Neural crest cell (in vitro differentiated cells): Measurements from ENCODE around the gene OSBP2. TPM values are rescaled to one million over a fixed set of nuclear protein-coding genes. Genes with fewer than 3 reads are reported as not detected.

ENCODE experiments used
- DNase-seq: peaks from one replicate; pipeline ENCODE4 v3.0.0; 2021; ENCODE audit warnings: low read depth, mixed read lengths, low spot score
- H3K27ac Mint-ChIP-seq: one replicate; pipeline ENCODE4 v1.8.0; 2021; ENCODE audit warnings: mild to moderate bottlenecking, mixed read lengths; ENCODE audit not compliant: unreplicated experiment
- H3K27me3 Mint-ChIP-seq: 2 replicates; pipeline ENCODE4 v1.8.0; 2021; ENCODE audit warnings: low read depth, mild to moderate bottlenecking, mixed read lengths
- H3K36me3 Mint-ChIP-seq: 2 replicates; pipeline ENCODE4 v1.8.0; 2021; ENCODE audit warnings: low read depth, mild to moderate bottlenecking, mixed read lengths
- H3K4me1 Mint-ChIP-seq: 2 replicates; pipeline ENCODE4 v1.8.0; 2021; ENCODE audit warnings: mixed read lengths
- H3K4me3 Mint-ChIP-seq: one replicate; pipeline ENCODE4 v1.8.0; 2021; ENCODE audit warnings: mild to moderate bottlenecking, mixed read lengths
- H3K9me3 Mint-ChIP-seq: 2 replicates; pipeline ENCODE4 v1.8.0; 2021; ENCODE audit warnings: mixed read lengths
- CTCF ChIP-seq: fragments of 200-600 bp; sonication (generic); conservative IDR thresholded peaks from 2 replicates; pipeline ENCODE4 v1.5.0; 2021; ENCODE audit warnings: antibody characterized with exemption, mild to moderate bottlenecking
- total RNA-seq: library from RNA; stranded (reverse); gene quantifications from 2 replicates; pipeline ENCODE4 v1.2.1, GENCODE V29; 2021

Gene OSBP2
- total RNA-seq, 1 donor from 2014 or later, result 2.8 TPM

GRCh38 chr22:30650508-30651116 lies 44.1 kb upstream of the OSBP2 start:
- Mint-ChIP-seq H3K27ac (no peak overlapping the region), H3K9me3 (no peaks in the 10 kb centered on the region), H3K27me3 (no peaks in the 10 kb centered on the region), H3K4me3 (no peak overlapping the region), H3K4me1 (no peaks in the 10 kb centered on the region), H3K36me3 (no peaks in the 10 kb centered on the region)
- DNase-seq, result no peak
- TF ChIP-seq CTCF, result no peak

- Mint-ChIP-seq H3K27me3 (no peaks in the 10 kb centered on the region), H3K36me3 (no peaks in the 10 kb centered on the region), H3K4me1 (no peaks in the 10 kb centered on the region), H3K4me3 (no peak overlapping the region), H3K9me3 (no peaks in the 10 kb centered on the region), H3K27ac (no peak overlapping the region)
- no peak for TF ChIP-seq CTCF
- no peak for DNase-seq
Observed at GRCh38 chr22:30652852-30653251, 41.8 kb upstream of the OSBP2 start.

- no peaks in the 10 kb centered on the region for H3K4me1 Mint-ChIP-seq
- no peaks in the 10 kb centered on the region for H3K9me3 Mint-ChIP-seq
- no peaks in the 10 kb centered on the region for H3K36me3 Mint-ChIP-seq
- no peaks in the 10 kb centered on the region for H3K27me3 Mint-ChIP-seq
- H3K4me3 Mint-ChIP-seq, result no peak overlapping the region
- no peak overlapping the region for H3K27ac Mint-ChIP-seq
- no peak for DNase-seq
- no peak for TF ChIP-seq CTCF
Observed at GRCh38 chr22:30654361-30654760, 40.3 kb upstream of the OSBP2 start.

GRCh38 chr22:30655532-30655931 lies 39.1 kb upstream of the OSBP2 start:
- no peaks in the 10 kb centered on the region for H3K4me1 Mint-ChIP-seq
- no peak for DNase-seq
- no peak for TF ChIP-seq CTCF
- no peaks in the 10 kb centered on the region for H3K27me3 Mint-ChIP-seq
- no peak overlapping the region for H3K4me3 Mint-ChIP-seq
- no peaks in the 10 kb centered on the region for H3K9me3 Mint-ChIP-seq
- peaks cover 2% of the 10 kb centered on the region for H3K36me3 Mint-ChIP-seq
- no peak overlapping the region for H3K27ac Mint-ChIP-seq

- Mint-ChIP-seq H3K27me3 (peaks cover 3% of the 10 kb centered on the region), H3K36me3 (peaks cover 2% of the 10 kb centered on the region)
Observed at GRCh38 chr22:30662040-30662439, 32.6 kb upstream of the OSBP2 start.

More at GRCh38 chr22:30662040-30662439, 32.6 kb upstream of the OSBP2 start:
- Mint-ChIP-seq H3K4me3 (no peak overlapping the region), H3K4me1 (peaks cover 7% of the 10 kb centered on the region), H3K9me3 (no peaks in the 10 kb centered on the region), H3K27ac (no peak overlapping the region)
- no peak for TF ChIP-seq CTCF
- DNase-seq, result no peak
